GM18507 (cell line): ENCODE results near the gene LZTS2.
"Not testable (repeated sequence)": the region's sequence is repeated elsewhere in the genome, so short reads cannot be mapped to it uniquely, and the experiment has no call there.

Experiments
- DNase-seq: peaks from one replicate; pipeline ENCODE4 v3.0.0; 2011; ENCODE audit warnings: low read depth; ENCODE audit not compliant: insufficient read length; ENCODE audit errors: extremely low spot score
- FAIRE-seq: peaks from 2 replicates; lab custom pipeline; 2011; peaks lifted over from hg19 to GRCh38; lab: Jason Lieb, UNC

Gene LZTS2

DNA sequence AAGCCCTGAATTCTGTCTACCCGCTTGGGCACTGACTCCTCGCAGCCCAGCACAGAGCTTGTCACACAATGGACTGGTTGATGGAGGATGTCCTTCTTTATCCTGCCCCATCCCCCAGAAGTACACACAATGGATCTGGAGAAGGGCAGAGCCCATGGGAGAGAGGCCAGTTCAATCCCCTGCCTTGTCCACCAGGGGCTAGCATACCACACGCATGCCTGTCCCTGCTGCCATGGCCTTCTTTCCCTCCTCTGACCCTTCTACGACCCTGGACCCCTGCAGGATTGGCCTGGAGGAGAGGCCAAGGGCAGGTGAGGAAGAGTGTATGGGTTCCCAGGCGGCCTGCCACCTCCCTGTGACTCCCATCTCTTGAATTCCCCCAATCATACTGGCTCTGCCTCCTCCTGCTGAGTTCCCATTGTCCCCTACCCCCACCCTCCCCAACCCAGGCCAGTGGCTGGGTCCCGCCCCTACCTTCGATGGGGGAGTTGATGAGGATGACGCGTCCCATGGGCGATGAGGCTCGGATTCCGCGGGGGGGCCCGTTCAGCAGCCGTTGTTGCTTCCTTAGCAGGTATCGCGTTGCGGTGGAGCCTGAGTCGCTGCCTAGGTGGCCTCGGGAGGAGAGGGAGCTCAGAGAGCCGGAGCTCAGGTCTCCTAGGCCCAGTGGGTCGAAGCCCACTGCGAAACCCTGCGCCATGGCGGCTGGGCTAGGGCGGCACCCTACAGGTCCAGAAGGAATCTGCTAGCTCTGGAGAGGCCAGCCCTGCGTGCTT lies 30.1 kb downstream of the LZTS2 start:
- FAIRE-seq (no peak), DNase-seq (no peak)

DNA sequence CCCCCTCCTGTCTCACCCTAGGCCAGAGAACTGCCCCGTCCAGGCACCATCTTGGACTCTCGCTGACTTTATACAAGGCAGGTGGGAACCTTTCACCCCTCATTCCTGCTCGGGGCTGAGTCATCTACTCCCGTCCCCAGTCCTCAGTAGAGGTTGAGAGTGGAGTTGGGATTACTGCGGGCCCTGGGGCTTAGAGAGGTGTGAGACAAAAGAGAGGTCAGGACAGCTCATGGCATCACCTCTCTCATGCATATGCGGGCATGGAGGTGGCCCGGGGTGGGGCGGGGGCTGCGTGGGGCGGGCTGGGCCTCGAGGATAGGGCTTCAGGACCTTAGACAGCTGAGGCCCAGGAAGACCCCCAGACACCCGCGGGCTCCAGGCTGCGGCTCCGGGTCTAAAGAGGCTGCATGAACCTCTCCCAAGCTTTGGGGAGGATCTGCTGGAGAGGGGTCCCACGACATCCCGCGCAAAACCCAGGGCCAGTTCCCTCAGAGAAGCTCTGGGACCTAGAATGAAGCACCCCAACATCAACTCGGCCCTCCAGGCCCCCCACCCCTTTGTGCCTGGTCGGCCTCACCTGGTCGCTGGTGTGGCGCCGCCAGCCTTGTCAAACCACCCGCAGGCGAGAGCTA lies 31.0 kb downstream of the LZTS2 start:
- DNase-seq (no peak), FAIRE-seq (no peak)

DNA sequence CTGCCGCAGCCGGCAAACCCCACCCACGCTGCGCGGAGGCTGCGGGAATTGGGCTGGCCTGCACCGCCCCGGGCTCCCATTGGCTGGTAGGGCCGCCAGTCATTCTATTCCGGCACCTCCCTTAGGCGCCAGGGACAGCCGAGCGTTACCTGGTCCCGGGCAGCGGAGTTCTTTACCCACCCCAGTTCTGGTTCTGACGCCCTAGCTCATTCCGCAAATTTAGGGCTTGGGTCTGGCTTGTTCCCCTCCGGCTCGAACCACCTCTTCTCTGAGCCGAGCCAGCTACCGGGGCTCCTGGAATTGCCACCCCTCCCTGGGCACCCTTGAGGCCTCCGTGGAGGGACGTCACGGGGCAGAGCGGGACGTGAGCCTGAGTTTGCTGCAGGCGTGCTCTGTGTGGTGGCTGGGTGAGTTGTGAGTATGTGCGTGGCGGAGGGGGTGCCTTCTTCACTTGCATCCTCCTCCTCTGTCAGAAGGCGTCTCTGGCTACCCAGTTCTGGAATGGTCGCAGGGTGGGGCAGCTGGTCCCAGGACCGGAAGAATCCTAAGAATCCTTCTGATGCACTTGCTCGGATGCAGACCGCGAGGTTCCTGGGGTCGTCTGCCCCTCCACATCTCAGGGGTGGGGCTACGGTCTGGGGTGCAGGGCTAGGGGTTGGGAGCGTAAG lies 31.7 kb downstream of the LZTS2 start, which contains the start of the genes PDZD7 and SFXN3:
PDZD7 (minus strand) TSS at position 2 of the 668 bp plus-strand sequence. CDS start 910 bp downstream, outside the sequence.
SFXN3 (plus strand) TSS at position 107 of the 668 bp plus-strand sequence. CDS start 3,461 bp downstream, outside the sequence.
- FAIRE-seq = peak; percentile 54

DNA sequence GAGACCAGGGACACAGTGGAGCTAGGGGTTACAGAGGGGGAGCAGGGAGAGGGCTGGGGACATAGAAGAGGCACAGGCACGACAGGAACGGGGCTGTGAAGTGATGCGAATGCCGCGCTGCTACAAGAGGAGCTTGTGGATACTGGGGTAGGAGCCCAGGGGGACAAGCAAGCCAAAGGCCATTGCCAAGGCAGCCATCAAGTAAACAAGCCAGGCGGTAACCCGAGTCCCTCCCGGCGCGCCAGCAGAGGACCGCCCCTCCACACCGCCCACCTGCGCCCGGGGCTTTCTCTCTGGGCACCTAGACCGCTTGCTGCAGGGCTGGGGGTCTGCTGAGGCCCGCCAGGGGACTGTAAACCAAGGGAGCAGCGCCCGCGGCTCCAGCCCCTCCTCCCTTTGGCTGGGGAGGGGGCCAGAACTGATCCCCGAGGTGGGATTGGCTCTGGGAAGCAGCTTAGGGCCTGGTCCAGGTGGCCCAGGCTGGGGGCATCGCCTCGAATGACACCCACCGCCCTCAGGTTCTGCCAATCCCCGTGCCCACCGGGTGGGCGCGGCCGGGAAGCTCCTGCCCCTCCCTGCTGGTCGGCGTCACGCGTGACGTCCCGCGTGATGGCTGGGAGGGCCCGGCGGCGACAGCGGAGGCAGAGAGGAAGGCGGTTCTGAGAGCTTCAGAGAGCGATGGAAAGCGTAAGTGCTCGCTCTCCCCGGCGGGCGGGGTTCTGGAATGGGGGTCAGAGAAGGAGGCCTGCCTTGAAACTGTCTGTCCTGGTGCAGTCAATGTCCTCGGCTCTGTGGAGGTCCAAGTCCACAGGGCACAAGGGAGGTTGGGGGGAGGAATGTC lies 32.4 kb downstream of the LZTS2 start:
- DNase-seq (no peak), FAIRE-seq (no peak)

More for the DNA sequence above, 31.7 kb downstream of the LZTS2 start, which contains the start of the genes PDZD7 and SFXN3:
- DNase-seq = peak; percentile 96

DNA sequence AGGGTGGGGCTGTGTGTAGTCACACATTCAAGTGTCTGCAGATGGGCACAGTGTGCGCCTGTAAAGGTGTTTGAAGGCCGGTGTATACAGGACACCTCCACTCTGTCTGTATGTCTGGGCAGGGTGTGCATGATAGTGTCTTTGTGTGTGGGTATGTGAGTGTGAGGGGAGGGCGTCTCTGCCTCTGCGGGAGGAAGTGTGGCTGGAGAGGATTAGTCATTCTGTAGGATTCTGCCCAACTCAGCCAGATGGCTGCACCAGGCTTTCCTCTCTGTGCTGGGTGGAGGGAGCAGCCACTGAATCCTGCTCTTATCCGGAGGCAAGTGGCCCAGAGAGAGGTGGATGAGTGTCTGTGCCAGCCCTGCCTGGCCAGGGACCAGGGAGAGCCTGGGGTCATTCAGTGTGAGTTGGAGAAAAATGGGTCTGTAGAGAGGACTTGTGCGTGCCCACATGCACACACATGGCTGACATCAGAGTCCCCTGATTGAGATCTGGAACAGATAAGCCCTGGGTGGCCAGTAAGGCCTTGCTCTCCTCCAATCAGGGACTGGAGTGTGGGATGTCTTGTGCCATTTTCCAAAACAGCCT lies 33.1 kb downstream of the LZTS2 start:
- FAIRE-seq (no peak), DNase-seq (no peak)

DNA sequence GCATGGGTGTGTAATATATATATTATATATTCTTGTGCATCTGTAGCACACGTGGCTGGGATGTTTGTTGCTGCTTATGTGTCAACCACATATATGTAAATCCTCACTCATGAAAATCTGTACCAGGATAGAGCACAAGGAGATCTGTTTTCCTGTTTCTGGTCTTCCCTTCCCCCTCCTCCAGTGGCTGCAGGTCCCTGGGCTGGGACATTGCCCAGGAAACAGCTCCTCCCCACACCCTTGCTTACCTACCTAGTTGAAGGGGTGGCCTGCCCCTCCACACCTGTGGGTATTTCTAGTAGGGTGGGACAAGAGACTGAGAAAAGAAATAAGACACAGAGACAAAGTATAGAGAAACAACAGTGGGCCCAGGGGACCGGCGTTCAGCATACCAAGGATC lies 33.7 kb downstream of the LZTS2 start:
- DNase-seq (no peak), FAIRE-seq (no peak)

DNA sequence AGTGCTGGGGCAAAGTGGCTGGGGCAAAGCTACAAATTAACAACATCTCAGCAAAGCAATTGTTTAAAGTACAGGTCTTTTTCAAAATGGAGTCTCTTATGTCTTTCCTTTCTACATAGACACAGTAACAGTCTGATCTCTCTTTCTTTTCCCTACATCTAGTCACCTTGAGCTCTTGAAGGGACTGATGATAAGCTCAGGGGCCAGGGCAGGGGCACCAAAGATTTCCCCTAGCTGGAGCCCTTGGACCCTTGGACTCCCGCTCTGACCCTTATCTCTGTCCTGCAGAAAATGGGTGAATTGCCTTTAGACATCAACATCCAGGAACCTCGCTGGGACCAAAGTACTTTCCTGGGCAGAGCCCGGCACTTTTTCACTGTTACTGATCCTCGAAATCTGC lies 34.8 kb downstream of the LZTS2 start:
- DNase-seq, FAIRE-seq: not testable (repeated sequence)

DNA sequence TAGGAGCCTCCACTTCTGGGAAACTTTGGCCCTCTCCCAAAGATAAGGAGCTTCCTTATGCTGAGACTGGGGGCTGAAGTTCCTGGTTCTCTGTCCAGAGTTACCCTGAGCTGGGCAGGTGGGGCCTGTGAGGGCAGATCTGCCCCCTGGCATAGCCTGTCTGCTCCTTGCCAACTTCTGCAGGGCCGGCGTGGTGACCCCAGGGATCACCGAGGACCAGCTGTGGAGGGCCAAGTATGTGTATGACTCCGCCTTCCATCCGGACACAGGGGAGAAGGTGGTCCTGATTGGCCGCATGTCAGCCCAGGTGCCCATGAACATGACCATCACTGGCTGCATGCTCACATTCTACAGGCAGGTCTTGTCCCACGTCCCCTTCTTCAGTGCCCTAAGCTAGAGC lies 35.7 kb downstream of the LZTS2 start:
- FAIRE-seq (no peak), DNase-seq (no peak)

DNA sequence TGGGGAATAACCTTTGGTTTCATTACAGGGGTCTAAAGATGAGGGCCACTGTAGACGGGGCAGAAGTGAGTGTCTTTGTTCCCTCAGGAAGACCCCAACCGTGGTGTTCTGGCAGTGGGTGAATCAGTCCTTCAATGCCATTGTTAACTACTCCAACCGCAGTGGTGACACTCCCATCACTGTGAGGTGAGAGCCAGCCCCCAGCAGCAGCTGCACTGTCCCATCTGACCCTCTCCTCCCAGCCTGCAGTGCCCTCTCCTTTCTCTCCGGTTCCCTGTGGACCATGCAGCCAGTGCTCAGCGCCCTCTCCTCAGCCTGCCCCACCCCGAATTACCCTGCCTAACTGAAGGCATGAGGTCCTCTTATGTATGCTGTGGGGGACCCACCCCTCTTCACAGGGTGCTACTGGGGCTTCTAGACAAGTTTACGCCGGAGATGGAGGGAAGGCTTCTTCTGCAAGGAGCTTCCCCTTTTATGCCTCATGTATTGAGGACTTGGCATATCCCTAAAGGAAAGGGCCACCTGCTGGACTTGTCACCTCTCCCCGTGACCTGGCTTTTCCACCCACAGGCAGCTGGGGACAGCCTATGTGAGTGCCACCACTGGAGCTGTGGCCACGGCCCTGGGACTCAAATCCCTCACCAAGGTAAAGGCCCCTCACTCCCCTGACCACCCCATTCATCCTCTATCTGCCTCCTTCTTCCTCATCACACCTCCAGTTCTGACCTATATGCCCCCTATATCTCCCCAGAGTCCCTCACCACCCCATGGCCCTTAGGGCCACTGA lies 36.5 kb downstream of the LZTS2 start:
- DNase-seq = no peak
- no peak for FAIRE-seq

DNA sequence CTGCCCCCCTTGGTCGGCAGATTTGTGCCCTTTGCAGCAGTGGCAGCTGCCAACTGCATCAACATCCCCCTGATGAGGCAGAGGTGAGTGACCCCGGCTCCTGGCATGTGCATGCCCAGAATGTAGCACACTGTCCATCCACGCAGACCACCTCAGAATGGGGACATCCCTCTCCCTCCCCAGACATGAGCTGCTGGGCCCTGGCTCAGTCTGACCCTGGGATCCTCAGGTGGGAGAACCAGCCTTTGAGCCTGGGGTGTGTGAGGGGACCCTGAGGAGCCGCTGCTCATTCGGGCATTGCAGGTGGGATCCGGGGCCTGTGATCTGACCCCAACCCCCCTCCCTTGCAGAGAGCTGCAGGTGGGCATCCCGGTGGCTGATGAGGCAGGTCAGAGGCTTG lies 37.1 kb downstream of the LZTS2 start:
- FAIRE-seq = no peak
- DNase-seq = no peak

DNA sequence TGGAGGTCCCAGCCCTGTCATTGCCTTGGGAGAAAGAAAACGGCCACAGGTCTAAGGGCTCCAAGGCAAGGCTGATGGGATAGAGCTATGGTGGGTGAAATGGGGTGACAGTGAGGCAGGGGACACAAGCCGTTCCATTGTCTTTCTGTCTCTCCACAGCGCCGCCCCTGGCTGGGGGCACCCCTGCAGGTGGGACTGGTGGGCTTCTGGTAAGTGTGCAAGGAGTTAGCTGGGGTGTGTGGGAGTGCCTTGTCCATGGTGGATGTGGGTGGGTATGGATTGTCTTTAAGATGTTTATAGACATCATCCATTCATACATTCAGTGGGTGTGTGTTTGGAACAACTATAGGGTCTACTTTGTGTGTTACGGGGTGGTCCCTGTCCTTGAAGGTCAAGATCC lies 38.9 kb downstream of the LZTS2 start:
- FAIRE-seq (no peak), DNase-seq (no peak)

DNA sequence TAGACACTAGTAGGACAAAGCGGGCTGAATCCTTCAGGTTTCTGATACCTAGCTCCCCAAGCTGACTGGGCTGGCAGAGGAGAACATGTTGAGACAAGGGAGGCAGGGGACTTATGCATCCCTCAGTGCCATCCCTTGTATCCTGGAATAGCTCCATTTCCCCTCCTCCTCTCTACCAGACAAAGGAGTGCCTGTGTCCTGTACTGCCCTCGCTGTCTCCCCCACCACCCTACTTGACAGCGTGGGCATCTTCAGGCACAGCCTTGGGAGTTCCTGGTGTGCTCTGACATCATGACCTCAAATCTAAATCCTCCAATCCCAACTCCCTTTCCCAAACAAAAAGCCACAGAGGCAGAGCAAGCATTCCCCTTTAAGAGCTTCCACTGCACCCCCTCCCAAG lies 40.5 kb downstream of the LZTS2 start:
- DNase-seq = no peak
- no peak for FAIRE-seq

DNA sequence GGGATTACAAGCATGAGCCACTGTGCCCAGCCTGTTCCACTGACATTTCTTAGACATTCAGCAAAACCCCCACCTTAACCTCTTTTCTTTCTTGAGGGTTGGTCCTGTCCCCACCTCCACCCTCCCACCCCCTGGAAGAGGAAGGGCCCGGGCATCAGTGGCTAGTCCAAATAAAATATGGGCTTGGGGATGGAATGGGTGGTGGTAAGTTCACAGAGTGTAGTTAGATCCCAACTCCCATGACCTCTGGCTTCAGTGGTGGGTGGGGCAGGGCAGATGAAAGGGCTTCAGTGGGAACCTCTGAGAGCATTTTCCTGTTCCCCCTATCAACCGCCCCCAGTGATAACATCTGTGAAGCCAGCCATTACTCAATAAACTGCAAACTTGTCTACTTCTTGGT lies 41.2 kb downstream of the LZTS2 start:
- no peak for FAIRE-seq
- no peak for DNase-seq

DNA sequence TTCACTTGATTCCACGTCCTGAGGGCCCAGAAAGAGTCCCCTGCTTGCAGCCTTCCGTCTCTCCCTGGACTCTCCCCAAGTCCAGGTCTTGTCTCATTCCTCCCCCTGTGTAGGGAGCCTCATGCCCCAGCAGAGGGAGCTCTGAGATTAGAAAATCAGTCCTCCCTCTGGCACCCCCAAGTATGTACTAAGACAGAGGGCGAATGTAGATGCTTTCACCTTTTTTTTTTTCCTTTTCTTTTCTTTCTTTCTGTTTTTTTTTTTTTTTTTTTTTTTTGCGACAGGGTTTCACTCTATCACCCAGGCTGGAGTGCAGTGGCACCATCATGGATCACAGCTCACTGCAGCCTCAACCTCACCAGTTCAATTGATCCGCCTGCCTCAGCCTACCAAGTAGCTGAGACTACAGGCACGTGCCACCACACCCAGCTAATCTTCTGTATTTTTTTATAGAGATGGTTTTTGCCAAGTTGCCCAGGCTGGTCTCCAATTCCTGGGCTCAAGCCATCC lies 41.7 kb downstream of the LZTS2 start:
- peak; percentile 84 for FAIRE-seq
- peak; percentile 62 for DNase-seq

DNA sequence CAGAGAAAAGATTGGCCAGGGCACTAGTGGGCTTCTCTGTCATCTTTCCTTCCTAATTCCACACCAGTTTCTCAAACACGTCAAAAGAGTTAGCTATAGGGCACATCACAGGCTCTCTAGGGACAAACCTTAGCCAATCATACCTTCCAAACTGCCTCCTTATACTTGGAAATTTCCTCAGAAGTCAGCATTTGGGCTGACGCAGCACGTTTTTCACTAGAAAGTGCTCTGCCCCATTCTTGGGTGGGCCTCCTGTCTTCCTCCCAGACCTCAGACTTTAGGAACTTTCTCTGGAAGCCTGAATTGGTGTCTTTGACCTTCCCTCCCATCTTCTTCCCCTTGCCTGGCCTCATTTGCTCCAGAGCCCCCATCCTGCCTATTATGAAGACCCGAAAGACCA lies 42.5 kb downstream of the LZTS2 start:
- FAIRE-seq = no peak
- DNase-seq = no peak

DNA sequence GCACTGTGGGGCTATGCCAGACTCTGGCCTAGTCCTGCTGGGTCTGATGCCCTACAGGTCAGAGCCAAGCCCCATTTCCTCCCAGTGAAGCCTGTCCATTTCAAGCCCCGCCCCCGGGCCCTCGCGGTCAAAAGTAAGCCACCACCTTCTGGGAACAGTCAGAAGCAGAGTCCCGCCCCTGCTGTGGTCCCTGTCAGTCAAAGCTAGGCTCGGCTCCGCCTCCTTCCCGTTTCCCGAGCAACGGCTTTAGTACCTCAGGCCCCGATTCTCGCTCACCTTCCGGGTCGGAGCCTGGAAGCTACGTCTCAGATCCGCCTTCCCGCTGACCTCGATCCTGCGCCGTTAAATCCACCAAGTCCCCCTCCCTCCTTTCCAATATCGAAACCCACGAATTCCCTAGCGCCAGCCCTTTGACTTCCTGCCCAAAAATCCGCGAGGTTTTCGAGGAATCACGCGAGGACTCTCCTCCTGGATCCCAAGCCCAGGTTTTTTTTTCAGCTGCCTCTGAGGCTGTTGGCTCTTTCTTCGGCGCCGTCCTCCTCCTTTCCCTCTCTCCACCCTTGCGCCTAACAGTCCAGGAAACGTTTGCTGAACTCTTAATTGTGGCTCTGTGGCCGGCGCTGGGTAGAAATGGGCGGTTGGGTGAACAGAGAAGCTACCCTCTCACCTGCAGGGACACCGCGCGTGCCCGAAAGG lies 43.2 kb downstream of the LZTS2 start:
- peak; percentile 97 for FAIRE-seq

DNA sequence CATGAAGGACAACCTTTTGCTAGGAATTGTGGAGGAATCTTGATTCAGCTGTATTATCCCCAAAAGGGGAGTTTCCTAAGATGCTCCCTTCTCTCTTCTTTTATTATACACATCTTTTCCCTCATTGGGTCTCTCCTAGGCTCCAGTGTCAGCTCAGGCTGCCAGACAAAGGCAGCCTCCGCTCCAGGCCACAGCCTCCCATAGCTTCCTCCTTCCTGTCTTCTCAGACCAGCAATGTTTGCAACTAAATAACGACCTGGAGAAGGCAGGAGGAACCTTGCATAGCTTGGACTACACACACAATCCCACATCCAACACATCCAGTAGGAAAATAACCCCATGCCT lies 43.7 kb downstream of the LZTS2 start:
- FAIRE-seq (no peak), DNase-seq (no peak)

More for the DNA sequence above, 43.2 kb downstream of the LZTS2 start:
- peak; percentile 90 for DNase-seq

DNA sequence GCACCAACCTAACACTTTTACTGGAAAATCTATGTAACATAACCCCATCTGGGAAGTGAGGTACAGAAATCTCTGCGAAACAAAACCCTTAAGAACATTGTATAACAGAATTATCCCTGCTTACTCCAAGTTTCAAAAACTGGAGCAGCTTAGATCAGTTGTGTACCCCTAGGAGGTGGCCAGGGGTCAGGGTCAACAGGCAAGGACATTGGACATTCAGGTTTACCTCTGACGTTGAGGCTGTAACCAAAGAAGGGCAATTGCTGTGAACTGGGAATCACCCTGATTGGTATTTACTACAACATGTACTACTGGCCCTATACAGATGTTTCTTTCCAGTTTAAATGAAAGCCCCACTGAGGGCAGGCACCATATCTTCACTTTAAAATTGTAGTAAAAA lies 44.5 kb downstream of the LZTS2 start:
- no peak for DNase-seq
- no peak for FAIRE-seq
